ENCODE results near the gene NME3. TPM values are rescaled to one million over a fixed set of nuclear protein-coding genes. Genes with fewer than 3 reads are reported as not detected.

The NME3 gene
- total RNA-seq, 1 experiment from 2014 or later, result 28.0 TPM

DNA sequence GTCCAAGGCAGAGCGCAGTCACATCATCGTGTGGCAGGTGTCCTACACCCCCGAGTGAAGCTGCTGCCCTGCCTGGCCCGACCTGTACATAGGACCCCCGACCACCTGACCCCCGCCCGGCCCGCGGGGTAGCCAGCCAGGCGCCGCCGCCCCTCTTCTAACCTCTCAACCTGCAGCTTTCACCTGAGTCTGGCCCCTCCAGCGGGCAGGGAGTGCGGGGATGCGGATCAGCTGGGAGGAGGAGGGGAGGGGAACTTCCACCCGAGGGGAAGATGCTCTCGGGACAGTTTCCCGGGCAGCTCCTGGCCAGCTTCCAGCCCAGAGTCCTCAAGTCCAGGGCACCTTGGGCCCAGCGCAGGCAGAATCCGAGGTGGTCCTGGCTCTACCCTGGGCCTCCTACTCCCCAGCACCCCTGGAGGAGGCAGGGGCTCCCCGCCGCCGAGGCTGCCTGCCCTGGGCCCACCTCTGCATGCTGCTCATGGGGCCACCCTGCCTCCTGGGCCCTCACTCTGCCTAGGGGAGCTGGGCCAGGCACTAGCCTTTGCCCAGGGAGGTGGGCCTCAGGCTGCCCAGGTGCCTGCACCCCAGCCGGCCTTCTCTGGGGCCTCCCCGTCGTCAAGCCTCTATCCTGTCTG, 2.5 kb downstream of the NME3 start:
- no peak for DNase-seq (ENCODE audit: low read depth)

- no peak for DNase-seq (ENCODE audit: low read depth)
These were observed 3.1 kb downstream of the NME3 start for GRCh38 chr16:1768061-1768766.

DNA sequence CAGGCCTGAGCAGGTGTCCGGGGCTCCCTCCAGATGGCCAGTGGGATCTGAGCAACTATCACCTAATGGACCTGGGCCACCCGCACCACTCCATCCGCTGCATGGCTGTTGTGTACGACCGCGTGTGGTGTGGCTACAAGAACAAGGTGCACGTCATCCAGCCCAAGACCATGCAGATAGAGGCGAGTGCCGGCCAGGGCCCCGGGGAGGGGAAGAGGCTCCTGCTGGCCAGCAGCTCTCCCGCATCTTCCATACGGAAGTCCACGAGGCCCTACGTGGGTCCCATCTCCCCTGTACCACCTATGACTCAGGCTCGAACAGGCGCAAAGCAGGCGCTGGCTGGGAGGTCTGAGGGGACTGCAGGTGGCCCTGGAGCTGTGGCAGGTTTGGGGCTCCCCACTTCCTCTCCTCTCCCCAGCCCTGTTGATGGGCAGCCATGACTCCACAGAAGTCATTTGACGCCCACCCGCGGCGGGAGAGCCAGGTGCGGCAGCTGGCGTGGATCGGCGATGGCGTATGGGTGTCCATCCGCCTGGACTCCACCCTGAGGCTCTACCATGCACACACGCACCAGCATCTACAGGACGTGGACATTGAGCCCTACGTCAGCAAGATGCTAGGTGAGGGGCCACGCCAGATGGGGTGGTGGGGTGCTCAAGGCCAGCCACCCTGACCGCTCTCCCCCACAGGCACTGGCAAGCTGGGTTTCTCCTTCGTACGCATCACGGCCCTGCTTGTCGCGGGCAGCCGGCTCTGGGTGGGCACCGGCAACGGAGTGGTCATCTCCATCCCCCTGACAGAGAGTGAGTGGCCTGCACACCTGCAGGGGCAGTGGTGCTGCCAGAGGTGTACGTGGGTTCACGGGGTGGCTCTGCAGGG, 4.0 kb downstream of the NME3 start:
- no peak for DNase-seq (ENCODE audit: low read depth)

GRCh38 chr16:1766701-1767100, 4.6 kb downstream of the NME3 start:
- no peak for DNase-seq (ENCODE audit: low read depth)

GRCh38 chr16:1766231-1766630, 5.1 kb downstream of the NME3 start:
- no peak for DNase-seq (ENCODE audit: low read depth)

DNA sequence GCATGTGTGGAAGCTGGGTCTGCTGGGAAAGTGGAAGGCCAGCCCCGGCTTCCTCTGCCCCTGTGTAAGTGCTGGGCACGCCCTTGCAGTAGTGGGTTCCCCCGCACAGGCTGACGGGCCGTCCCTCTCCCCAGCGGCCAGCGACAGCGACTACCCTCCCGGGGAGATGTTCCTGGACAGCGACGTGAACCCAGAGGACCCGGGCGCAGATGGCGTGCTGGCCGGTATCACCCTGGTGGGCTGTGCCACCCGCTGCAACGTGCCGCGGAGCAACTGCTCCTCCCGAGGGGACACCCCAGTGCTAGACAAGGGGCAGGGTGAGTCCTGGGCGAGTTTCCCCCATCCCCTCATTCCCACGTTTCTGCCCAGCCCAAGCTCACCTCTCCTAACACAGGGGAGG, 5.5 kb downstream of the NME3 start:
- no peak for DNase-seq (ENCODE audit: low read depth)

DNA sequence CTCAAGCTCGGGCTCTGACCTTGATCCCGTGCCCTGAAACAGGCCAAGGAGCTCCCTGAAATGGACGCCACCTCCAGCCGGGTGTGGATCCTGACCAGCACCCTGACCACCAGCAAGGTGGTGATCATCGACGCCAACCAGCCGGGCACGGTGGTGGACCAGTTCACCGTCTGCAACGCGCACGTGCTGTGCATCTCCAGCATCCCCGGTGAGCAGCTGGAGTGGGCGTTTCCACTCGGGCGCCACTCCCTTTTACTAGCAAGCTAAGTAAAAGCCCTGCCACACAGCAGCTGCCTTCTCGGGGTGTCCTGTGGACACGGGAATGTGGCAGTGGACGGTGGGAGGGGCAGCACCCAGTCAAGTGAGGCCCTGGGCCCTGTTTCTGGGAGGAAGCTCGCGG, 6.4 kb downstream of the NME3 start:
- DNase-seq (ENCODE audit: low read depth), result no peak

GRCh38 chr16:1763521-1764511, 7.5 kb downstream of the NME3 start:
- DNase-seq (ENCODE audit: low read depth), result no peak

GRCh38 chr16:1762879-1763520, 8.3 kb downstream of the NME3 start:
- DNase-seq (ENCODE audit: low read depth), result no peak

- DNase-seq (ENCODE audit: low read depth), result no peak
These were observed 9.0 kb downstream of the NME3 start for GRCh38 chr16:1762196-1762878.

DNA sequence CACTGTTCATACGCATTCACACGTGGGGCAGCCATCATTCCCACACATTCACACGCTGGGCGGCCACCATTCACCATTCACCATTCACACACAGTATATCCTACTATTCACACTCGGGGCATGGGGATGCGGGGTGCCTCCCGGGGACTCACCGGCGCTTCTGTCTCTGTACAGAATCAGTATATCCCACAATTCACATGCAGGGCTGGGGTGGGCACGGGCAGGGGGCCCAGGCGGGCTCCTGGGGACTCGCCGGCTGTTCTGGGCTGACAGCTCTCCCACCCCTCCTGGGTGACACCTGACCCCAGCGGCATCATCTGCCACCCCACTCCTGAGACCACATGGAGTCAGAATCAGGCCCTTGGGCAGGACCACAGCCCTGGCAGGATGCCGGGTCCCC, 9.6 kb downstream of the NME3 start:
- DNase-seq (ENCODE audit: low read depth), result no peak

- DNase-seq (ENCODE audit: low read depth), result no peak
These were observed 10.4 kb downstream of the NME3 start for GRCh38 chr16:1760911-1761310.

GRCh38 chr16:1759511-1759910, 11.8 kb downstream of the NME3 start:
- no peak for DNase-seq (ENCODE audit: low read depth)

DNA sequence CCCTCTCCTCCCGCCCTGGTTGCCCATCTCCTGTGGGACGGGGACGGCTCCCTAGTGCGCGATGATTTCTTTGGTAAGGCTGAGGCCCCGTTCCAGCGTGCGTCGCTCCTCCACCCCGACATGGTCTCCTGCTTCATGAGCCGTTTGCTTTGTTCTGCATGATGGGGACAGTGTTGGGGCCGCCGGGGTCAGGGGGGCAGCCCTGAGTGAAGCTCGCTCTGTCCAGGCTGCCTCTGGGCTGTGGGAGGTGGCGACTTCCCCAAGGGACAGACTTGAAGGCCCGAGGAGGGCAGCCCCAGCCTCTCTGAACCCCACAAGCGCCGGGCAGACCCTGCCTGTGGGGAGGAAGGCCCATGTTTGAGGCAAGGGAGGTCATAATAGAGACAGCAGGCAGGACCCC, 12.4 kb downstream of the NME3 start:
- DNase-seq (ENCODE audit: low read depth), result no peak

GRCh38 chr16:1757714-1758461, 13.5 kb downstream of the NME3 start:
- DNase-seq (ENCODE audit: low read depth), result no peak

DNA sequence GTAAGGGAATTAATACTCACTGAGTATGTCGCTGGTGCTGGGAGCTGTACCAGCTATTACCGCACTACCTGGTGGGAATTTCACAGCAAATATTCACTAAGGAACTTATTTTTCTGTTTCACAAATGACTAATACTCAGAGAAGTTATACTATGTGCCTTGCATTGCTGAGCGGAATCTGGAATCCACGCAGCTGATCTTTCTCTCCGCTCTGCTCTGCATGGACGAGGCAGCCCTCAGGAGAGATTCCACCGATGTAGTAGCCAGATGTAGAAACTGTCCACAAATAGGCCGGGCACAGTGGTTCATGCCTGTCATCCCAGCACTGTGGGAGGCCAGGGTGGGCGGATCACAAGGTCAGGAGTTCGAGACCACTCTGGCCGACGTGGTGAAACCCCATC, 17.1 kb downstream of the NME3 start:
- no peak for DNase-seq (ENCODE audit: low read depth)

GRCh38 chr16:1752853-1753252, 18.5 kb downstream of the NME3 start:
- DNase-seq (ENCODE audit: low read depth), result no peak

- DNase-seq (ENCODE audit: low read depth), result no peak
These were observed 19.4 kb downstream of the NME3 start for GRCh38 chr16:1751946-1752345.
